HEK293 (cell line): ENCODE measurements around the gene PSMB1.

Source experiments
- INSM2 ChIP-seq: fragments of 450-650 bp; formaldehyde crosslinking; IDR thresholded peaks from 2 replicates; pipeline ENCODE4 v1.5.1; 2016; ENCODE audit warnings: missing biosample characterization, missing genetic modification characterization
- KLF9 ChIP-seq: fragments of 450-650 bp; formaldehyde crosslinking; IDR thresholded peaks from 2 replicates; pipeline ENCODE4 v1.5.1; 2016; ENCODE audit warnings: missing biosample characterization, missing genetic modification characterization, low read depth
- PRDM10 ChIP-seq: fragments of 450-650 bp; formaldehyde crosslinking; IDR thresholded peaks from 2 replicates; pipeline ENCODE4 v1.5.1; 2016; ENCODE audit warnings: missing biosample characterization, missing genetic modification characterization
- SCRT1 ChIP-seq: fragments of 450-650 bp; formaldehyde crosslinking; IDR thresholded peaks from 2 replicates; pipeline ENCODE4 v1.5.1; 2016; ENCODE audit warnings: missing biosample characterization, missing genetic modification characterization, borderline replicate concordance
- SP2 ChIP-seq: fragments of 450-650 bp; formaldehyde crosslinking; IDR thresholded peaks from 2 replicates; pipeline ENCODE4 v1.5.1; 2016; ENCODE audit warnings: missing biosample characterization, missing genetic modification characterization
- SP3 ChIP-seq: fragments of 450-650 bp; formaldehyde crosslinking; IDR thresholded peaks from 2 replicates; pipeline ENCODE4 v1.5.1; 2016; ENCODE audit warnings: missing biosample characterization, missing genetic modification characterization
- ZBTB10 ChIP-seq: fragments of 450-650 bp; formaldehyde crosslinking; IDR thresholded peaks from 2 replicates; pipeline ENCODE4 v1.5.1; 2016; ENCODE audit warnings: missing biosample characterization, missing genetic modification characterization
- ZBTB44 ChIP-seq: fragments of 450-650 bp; IDR thresholded peaks from 2 replicates; pipeline ENCODE4 v1.5.1; 2018; ENCODE audit warnings: missing biosample characterization, mild to moderate bottlenecking, missing genetic modification characterization
- ZIC2 ChIP-seq: fragments of 450-650 bp; formaldehyde crosslinking; IDR thresholded peaks from 2 replicates; pipeline ENCODE4 v1.5.1; 2016; ENCODE audit warnings: missing biosample characterization, missing genetic modification characterization
- ZNF133 ChIP-seq: fragments of 450-650 bp; formaldehyde crosslinking; IDR thresholded peaks from 2 replicates; pipeline ENCODE4 v1.5.1; 2016; ENCODE audit warnings: missing biosample characterization, missing genetic modification characterization
- ZNF561 ChIP-seq: fragments of 450-650 bp; IDR thresholded peaks from 2 replicates; pipeline ENCODE4 v1.5.1; 2018; ENCODE audit warnings: missing biosample characterization, missing genetic modification characterization, borderline replicate concordance
- ZNF585B ChIP-seq: fragments of 450-650 bp; formaldehyde crosslinking; IDR thresholded peaks from 2 replicates; pipeline ENCODE4 v1.5.1; 2016; ENCODE audit warnings: missing biosample characterization, missing genetic modification characterization
- ZNF596 ChIP-seq: fragments of 450-650 bp; IDR thresholded peaks from 2 replicates; pipeline ENCODE4 v1.5.0; 2018; ENCODE audit warnings: missing biosample characterization, mild to moderate bottlenecking, missing genetic modification characterization, moderate library complexity
- ZNF600 ChIP-seq: fragments of 450-650 bp; formaldehyde crosslinking; IDR thresholded peaks from 2 replicates; pipeline ENCODE4 v1.5.1; 2016; ENCODE audit warnings: missing biosample characterization, missing genetic modification characterization
- ZNF704 ChIP-seq: fragments of 450-650 bp; formaldehyde crosslinking; IDR thresholded peaks from 2 replicates; pipeline ENCODE4 v1.5.1; 2016; ENCODE audit warnings: missing biosample characterization, missing genetic modification characterization
- TF ChIP-seq, protein P1 (sequence below): fragments of 450-650 bp; formaldehyde crosslinking; optimal IDR thresholded peaks from 2 replicates; pipeline ENCODE3; 2016; ENCODE audit warnings: missing biosample characterization, mild to moderate bottlenecking, missing genetic modification characterization
- TF ChIP-seq, protein P2 (sequence below): fragments of 450-650 bp; formaldehyde crosslinking; IDR thresholded peaks from 2 replicates; pipeline ENCODE4 v1.5.1; 2016; ENCODE audit warnings: missing biosample characterization, missing genetic modification characterization
- TF ChIP-seq, protein P3 (sequence below): fragments of 450-650 bp; formaldehyde crosslinking; conservative IDR thresholded peaks from 2 replicates; pipeline ENCODE4 v1.5.1; 2016; ENCODE audit warnings: low read depth, missing biosample characterization, missing genetic modification characterization

The PSMB1 gene

GRCh38 chr6:170584181-170584953, 31.3 kb upstream of the PSMB1 start, which contains the start of gene PDCD2 (continued):
- TF ChIP-seq KLF9 (tag by site-specific recombination) (peak; percentile 62), SCRT1 (no peak), PRDM10 (tag by site-specific recombination) (0 out of 2 replicates have a peak, but pooled peaks have one; percentile 10), ZBTB10 (0 out of 2 replicates have a peak, but pooled peaks have one; percentile 29), ZNF704 (tag by site-specific recombination) (peak; percentile 59; the same call in 1 of the 2 replicates), SP2 (tag by site-specific recombination) (peak; percentile 95), INSM2 (tag by site-specific recombination) (no peak), ZNF133 (no peak), ZNF585B (tag by site-specific recombination) (no peak), ZNF600 (tag by site-specific recombination) (peak; percentile 10; the same call in 1 of the 2 replicates), ZBTB44 (tag by site-specific recombination) (0 out of 2 replicates have a peak, but pooled peaks have one; percentile 36), ZIC2 (tag by site-specific recombination) (peak; percentile 60), ZNF561 (peak; percentile 72; the same call in 1 of the 2 replicates), ZNF596 (tag by site-specific recombination) (peak; percentile 19; the same call in 1 of the 2 replicates), SP3 (peak; percentile 69)
- TF ChIP-seq, protein P1, sequence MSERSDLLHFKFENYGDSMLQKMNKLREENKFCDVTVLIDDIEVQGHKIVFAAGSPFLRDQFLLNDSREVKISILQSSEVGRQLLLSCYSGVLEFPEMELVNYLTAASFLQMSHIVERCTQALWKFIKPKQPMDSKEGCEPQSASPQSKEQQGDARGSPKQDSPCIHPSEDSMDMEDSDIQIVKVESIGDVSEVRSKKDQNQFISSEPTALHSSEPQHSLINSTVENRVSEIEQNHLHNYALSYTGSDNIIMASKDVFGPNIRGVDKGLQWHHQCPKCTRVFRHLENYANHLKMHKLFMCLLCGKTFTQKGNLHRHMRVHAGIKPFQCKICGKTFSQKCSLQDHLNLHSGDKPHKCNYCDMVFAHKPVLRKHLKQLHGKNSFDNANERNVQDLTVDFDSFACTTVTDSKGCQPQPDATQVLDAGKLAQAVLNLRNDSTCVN (tag by site-specific recombination): peak; percentile 85
- TF ChIP-seq, protein P2, sequence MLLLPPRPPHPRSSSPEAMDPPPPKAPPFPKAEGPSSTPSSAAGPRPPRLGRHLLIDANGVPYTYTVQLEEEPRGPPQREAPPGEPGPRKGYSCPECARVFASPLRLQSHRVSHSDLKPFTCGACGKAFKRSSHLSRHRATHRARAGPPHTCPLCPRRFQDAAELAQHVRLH (tag by site-specific recombination): peak; percentile 31; the same call in 1 of the 2 replicates
- TF ChIP-seq, protein P3, sequence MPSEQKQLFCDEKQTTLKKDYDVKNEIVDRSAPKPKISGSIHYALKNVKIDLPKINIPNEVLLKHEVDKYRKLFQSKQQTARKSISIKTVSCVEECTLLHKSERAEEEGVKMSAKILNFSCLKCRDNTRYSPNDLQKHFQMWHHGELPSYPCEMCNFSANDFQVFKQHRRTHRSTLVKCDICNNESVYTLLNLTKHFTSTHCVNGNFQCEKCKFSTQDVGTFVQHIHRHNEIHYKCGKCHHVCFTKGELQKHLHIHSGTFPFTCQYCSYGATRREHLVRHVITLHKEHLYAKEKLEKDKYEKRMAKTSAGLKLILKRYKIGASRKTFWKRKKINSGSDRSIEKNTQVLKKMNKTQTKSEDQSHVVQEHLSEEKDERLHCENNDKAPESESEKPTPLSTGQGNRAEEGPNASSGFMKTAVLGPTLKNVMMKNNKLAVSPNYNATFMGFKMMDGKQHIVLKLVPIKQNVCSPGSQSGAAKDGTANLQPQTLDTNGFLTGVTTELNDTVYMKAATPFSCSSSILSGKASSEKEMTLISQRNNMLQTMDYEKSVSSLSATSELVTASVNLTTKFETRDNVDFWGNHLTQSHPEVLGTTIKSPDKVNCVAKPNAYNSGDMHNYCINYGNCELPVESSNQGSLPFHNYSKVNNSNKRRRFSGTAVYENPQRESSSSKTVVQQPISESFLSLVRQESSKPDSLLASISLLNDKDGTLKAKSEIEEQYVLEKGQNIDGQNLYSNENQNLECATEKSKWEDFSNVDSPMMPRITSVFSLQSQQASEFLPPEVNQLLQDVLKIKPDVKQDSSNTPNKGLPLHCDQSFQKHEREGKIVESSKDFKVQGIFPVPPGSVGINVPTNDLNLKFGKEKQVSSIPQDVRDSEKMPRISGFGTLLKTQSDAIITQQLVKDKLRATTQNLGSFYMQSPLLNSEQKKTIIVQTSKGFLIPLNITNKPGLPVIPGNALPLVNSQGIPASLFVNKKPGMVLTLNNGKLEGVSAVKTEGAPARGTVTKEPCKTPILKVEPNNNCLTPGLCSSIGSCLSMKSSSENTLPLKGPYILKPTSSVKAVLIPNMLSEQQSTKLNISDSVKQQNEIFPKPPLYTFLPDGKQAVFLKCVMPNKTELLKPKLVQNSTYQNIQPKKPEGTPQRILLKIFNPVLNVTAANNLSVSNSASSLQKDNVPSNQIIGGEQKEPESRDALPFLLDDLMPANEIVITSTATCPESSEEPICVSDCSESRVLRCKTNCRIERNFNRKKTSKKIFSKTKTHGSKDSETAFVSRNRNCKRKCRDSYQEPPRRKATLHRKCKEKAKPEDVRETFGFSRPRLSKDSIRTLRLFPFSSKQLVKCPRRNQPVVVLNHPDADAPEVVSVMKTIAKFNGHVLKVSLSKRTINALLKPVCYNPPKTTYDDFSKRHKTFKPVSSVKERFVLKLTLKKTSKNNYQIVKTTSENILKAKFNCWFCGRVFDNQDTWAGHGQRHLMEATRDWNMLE (tag by site-specific recombination): peak; percentile 81
